HuH-7 (cell line): ENCODE results near the gene HMCN2.
"Not testable (repeated sequence)": the region's sequence is repeated elsewhere in the genome, so short reads cannot be mapped to it uniquely, and the experiment has no call there.

ENCODE experiments used
- DNase-seq: peaks from one replicate; pipeline ENCODE4 v3.0.0; 2011; ENCODE audit warnings: low spot score

Gene HMCN2

DNA sequence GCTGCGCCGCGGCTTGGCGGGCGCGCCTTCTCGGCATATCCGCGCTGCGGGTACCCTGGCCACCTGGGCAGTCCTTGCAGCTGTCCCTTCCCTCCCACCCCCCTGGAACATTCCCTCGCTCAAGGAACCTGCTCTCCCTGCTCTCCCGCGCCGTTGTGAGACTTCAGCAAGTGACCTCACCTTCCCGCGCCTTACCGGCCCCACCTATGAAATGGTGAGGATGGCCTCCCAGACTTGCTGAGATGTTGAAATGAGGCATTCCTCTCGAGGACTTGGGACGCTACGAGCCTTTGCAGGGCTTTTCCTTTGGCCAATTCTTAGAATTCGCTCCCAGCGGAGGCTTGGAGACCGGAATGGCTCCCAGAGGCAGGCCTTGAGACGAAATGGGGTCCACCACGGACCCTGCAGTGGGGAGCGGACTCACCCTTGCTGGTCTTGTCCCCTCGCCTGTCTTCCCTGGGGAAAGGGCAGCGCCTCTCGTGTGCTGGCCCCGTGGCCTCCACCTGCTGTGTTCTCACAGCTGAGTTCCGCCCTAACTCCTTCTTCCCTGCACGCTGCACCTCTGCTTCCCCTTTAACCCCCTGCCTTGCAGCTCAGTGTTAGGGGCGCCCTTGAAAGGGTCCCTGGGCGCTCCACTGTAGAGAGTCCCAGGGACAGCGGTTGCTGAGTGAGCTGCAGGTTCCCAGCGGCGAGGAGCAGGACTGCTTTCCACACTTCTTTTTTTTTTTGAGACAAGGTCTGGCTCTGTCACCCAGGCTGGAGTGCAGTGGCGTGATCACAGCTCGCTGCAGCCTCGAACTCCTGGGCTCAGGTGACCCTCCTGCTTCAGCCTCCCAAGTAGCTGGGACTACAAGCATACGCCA, 907 bp downstream of the HMCN2 start:
- DNase-seq = no peak

DNA sequence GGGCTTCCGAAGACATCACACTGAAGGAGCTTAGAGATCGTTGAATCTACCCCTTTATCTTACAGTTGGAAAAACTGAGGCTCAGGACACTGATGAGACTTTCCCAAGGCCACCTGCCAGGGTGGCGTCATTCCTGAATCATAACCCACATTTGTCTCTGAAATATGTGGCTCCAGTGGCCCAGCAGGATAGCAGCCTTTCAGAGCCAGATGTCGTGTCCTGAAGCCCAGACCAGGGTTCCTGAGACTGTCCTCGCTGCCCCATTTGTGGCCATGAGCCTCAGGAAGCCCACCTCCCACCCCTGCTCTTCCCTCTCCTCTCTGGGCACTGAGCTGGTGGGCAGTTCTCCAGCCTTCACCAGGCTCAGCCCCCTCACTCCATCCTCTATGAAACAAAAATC, 2.4 kb downstream of the HMCN2 start:
- DNase-seq = no peak

DNA sequence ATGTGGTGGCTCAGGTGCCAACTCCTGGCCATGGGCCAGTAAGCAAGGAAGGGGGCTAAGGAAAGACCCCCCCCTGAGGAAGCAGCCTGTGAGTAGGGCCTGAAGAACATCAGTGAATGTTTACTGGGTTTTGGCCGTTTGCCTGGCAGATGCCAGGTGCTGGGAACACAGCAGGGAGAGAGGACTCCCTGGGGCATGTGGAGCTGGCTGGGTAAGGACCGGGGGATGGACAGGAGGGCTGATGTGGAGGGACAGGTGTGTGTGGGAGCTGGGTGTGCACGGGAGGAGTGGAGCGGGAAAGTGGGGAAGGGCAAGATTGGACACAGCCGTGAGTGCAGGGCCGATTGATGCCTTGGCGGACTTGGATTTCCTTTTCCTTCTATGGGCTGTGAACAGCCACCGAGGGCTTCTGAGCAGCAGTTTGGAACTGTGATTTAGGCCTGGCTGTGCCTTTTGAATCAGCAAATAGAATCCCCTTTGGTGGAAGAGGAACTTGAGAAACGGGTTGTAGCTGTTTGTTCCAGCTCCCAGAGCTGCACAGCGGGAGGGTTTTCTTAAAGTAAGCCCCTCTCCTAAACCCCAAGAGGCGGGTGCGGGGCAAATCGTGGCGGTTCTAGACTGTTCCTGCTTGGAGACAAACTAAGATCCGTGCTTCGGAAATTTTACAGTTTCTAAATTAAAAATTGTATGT, 3.1 kb downstream of the HMCN2 start:
- no peak for DNase-seq

DNA sequence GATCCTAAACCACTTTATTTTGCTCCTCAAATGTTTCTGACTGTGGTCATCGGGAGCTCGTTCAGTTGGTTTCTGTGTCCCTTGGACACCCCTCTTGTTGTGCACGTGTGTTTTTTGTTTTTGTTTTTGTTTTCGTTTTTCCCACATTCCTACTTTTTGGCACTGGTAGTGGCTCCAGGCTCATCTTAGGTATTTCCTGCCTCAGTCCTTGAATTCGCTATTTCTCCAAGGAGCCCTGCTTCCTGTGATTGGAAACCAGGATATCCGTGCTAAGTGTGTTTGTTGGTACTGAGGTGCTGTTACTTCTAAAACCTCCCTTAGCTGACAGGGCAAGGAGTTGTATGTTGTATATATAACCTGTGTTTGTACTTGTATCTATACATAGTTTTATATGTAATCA, 5.9 kb downstream of the HMCN2 start:
- no peak for DNase-seq

DNA sequence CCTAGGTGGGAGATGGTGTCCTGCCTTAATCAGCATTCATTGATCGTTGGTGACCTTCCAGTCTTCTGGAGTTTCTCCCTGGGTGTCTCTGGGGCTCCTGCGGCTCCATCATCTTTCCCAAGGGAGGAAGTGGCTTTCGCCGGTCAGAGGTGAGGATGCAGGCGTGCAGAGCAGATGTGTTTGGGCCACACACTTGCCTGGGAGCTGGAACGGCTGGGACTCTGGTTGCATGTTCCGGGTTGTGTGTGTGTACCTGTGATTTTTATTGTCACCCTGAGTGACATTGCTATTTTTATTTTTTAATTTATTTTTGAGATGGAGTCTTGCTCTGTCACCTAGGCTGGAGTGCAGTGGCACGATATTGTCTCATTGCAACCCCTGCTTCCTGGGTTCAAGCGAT, 9.6 kb downstream of the HMCN2 start:
- no peak for DNase-seq

DNA sequence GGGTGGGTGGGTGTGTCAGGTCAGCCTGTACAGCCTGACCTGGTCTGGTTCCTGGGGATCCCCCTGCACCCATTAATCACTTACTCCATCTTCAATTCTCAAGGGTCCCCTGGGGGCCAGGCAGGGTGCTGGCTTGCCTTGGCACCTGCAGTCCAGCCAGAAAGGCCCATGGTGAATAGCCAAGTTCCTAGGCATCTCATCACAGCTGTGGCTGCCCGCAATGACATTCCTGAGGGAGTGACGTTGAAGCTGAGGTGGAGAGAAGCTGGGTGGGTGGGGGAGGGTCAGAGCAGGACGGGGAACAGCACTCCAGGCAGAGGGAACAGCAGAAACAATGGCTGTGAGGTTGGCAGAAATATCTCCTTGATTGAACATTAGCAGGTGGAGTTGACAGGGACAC, 10.6 kb downstream of the HMCN2 start:
- DNase-seq = no peak

DNA sequence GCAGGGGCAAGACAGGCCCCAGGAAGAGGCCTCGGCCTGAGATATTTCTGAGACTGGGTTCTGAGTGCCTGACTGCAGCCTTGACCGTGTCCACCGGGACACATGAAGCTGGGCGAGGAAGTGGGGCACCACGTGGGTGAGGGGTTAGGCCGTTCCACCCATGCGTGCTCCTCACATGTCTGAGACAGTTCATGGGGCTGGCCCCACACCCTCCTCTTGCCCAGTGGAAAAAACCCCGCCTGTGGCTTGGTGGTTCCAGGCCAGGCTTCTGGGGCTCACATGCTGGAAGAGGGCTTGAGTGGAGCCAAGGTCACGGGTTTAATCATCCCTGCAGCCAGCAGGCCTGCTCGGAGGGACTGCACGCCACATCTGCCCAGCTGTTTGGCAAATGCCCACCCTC, 11.4 kb downstream of the HMCN2 start:
- DNase-seq = no peak

DNA sequence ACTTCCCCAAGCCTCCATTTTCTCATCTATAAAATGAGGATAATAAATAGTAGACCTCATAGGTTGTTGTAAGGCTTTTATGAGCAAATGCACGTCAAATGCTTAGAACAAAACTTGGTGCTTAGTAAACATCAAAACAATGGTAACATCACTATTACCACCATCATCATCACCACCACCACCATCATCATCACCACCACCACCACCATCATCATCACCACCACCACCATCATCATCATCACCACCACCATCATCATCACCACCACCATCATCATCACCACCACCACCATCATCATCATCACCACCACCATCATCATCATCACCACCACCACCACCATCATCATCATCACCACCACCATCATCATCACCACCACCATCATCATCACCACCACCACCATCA, 12.0 kb downstream of the HMCN2 start:
- not testable (repeated sequence) for DNase-seq

DNA sequence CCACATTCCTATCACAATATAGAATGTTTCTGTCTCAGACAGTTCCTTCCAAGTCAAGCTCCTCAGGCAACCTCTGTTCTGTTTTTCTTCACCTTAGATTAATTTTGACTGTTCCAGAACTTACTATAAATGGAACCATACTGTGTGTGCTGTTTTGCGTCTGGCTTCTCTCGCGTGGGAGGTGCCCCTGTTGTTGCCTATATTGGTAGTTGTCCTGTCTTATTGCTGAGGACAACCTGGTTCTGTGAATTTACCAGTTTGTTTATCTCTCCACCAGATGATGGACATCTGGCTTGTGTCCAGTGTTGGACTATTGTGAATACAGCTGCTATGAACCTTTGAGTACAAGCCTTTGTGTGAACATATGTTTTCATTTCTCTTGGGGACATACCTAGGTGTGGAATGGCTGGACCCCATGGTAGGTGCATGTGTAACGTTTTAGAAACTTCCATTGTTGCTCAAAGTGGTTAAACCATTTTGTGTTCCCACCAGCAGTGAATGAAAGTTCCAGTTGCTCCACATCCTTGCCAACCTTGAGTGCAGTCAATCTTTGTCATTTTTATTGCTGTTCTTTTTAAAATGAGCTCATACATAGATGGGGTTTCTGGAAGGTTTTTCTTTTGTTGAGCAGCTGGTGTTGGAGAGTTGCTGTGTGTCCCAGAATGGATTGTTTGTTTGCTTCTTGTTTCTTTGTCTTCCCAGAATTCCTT, 18.1 kb downstream of the HMCN2 start:
- no peak for DNase-seq

DNA sequence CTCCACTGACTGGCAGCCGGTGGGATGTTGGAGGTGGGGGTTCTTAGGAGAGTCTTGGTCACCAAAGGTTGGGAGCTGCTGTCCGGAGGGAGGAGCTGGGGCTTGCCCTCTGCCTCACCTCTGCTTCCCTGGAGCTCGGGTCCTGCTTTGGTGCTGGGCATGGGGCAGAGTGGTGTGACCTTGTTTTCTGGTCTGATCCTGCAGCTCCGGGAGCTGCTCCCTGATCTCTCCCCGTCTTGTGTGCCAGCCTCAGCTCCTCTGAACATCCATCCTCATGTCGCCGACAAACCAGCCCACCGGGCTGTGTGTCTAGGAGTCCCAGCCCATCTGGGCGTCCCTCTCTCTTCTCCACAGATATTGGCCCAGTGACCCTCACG, 18.7 kb downstream of the HMCN2 start:
- no peak for DNase-seq

DNA sequence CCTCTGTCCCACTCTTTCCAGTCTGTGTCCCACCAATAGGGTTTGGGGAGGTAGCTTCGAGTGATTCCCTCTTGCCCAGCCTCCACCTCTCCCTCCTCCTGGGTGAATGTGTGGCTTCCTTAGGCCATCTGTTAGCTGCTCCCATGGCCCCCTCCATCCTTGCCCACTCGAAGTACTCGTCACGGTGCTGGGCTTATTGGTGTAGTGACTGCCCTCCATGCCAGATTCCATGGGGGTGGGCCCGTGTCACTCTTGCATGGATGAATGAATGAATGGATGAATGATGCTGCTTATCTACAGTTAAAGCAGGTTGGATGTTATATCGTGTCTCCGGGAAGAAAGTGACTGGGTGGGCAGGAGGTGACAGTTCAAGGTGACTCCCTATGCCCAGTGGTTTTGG, 19.1 kb downstream of the HMCN2 start:
- no peak for DNase-seq

DNA sequence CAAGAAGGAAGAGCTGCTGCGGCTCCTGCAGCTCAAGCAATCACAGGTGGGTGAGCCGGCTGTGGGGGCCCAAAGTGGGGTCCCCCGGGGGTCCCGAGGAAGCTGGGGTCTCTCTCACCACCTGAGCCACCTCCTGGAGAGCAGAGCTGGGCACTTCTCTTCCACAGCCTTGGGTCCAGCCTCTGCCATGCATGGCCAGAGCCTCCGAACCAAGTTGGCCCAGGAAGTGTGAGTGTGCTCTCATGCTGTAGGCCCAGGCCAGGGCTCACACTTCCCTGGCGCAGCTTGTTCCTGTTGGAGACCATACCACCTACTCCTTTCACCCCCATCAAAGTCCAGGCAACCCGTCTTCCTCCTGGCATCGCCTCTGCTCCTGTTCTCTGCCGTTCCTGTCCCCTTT, 19.7 kb downstream of the HMCN2 start:
- DNase-seq = no peak

DNA sequence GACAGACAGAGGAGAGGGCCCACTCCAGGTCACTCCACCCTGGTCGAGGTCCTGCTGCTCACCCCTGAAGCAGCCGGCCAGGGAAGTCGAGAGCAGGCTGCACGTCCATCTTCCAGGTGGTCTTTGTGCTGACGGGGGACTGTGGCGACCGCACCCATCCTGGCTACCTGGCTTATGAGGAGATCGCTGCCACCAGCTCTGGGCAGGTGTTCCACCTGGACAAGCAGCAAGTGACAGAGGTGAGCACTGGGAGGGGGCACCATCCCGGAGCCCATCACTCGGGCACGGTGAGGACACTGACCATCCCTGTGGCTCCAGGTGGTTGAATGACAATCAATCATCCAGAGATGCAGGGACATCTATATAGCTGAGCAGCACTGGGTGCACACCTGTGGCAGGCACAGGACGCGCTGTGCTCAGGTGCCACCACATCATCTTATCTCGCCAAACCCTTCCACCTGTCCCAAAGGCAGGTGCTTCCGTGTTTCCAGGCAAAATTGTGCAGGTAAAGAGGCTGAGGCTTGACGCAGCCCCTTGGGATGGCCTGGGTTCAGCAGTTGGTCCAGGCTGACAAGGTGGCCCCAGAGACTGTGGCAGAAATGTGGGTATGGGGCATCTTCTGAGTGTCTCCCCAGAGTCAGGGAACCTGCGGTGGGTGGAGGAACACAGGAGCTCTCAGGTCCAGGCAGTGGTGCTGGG, 20.7 kb downstream of the HMCN2 start:
- DNase-seq = no peak

DNA sequence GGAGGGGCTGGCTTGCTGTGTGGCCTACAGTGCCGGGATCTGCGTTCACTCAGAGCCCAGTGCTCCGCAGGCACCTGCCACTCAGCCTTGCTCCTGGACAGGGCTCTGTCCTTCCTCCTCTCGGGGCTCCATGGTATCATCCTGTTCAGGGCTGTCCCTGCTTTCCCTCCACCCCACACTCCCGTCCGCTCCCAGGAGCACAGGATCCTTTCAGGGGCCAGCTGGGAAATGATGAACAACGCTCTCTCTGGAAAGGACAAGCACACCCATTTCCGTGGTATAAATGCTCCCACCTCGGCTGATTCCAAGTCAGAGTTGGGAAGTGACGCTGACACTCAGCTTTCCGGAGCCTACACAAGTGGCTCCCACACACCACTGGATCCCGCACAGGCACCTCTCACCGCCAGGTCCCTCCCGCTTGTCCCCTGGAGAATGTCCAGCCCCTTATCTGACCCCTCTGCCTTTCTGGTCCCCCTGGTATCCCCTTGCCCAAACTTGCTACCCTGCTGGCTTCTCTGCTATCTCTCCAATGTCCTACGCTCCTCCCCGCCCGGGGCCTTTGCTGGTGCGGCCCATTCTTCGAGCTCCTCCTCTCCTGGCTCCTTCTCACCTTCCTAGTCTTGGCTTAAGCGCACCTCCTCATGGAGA, 21.3 kb downstream of the HMCN2 start:
- DNase-seq = no peak

DNA sequence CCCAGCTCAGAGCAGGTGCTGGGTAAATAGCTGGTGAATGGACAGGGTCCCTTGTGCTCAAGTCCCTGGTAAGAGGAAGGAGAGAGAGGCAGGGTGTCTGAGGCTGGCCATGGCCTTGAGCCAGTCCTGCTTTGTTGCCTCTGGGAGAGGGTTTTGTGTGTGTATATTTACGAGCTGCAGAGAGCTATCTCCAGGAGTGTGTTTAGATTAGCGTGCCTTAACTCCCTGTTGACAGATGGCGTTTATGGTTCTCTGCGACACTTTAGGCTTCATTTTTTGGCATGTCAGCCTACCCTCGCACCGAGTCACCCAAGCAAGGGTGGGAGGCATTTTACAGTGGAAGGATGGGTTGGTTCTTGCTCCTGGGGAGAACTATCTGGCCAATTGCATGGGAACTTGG, 22.2 kb downstream of the HMCN2 start:
- no peak for DNase-seq

DNA sequence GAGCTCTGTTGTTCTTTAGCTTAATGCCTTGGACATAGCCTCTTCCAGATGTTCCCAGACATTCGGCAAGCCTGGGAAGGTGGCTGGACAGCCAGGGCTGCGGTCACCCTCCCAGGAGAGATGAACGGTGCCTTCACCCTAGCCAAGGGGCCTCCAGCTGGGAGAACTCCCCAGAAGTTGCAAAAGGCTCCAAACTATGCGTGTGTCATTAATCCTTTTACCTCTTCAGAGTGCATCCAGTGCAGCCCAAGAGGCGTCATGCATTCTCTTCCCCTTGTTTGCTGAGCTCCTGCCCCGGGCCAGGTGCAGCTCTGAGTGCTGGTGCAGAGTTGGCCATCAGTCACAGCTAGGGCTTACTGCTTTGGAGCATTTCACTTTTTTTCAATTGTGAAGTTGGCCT, 22.8 kb downstream of the HMCN2 start:
- DNase-seq = no peak

DNA sequence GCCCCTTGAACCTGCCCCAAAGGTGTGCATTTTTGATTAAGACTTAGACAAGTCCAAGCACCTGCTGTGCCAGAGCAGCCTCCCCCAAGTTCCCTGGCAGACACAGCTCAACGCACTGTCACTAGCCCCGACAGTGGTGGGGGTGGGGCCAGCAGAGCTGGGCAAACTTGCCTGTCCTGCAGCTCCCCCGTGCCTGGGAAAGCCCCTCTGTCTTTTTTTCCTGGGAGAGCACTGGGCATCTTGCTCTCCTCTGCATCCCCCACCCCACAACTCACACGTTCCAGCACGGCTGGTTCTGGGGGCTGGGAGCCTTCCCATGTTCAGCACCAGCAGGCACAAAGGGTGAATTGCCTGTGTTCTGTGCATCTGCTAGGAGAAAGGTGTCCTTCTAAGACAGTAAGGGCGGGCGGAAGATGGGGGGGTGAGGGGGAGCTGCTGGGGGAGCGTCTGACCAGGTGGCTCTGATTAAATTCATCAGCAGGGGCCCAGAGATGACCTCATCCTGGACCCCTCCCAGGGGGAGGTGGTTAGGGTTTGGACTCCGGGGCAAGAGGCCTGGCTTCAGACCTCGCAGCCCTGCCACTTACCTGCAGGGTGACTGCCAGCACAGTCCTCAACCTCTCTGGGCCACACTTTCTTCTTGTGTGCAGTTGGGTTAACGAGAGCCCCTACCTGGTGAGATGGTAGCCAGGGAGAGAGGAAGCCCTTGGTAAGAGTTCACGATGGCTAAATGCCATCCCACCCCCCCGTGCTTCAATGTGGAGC, 23.5 kb downstream of the HMCN2 start:
- DNase-seq = no peak

DNA sequence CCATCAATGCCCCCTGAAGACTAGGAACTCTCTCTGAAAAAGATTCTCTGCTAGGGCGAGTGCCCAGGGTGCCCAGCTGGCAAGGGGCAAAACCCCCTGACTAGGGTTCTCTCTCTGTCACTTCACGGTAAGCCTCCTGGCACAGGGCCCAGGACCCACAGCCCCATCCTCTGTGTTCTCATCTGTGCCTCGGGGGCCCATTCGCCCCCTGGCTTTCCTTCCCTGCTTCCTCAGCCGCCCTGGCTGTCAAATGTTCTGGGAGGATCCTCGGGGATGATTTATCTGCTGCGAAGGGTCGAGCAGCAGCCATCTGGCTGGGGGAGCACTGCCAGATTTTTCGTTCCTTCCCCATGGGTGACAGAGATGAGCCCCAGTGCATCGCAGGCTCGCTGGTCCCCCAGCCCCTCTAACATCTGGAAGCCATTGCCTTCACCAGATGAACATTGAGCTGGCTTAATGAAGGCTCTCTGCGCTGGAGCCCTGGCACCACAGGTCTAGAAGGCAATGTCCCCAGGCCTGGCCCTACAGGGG, 24.2 kb downstream of the HMCN2 start:
- DNase-seq = no peak

DNA sequence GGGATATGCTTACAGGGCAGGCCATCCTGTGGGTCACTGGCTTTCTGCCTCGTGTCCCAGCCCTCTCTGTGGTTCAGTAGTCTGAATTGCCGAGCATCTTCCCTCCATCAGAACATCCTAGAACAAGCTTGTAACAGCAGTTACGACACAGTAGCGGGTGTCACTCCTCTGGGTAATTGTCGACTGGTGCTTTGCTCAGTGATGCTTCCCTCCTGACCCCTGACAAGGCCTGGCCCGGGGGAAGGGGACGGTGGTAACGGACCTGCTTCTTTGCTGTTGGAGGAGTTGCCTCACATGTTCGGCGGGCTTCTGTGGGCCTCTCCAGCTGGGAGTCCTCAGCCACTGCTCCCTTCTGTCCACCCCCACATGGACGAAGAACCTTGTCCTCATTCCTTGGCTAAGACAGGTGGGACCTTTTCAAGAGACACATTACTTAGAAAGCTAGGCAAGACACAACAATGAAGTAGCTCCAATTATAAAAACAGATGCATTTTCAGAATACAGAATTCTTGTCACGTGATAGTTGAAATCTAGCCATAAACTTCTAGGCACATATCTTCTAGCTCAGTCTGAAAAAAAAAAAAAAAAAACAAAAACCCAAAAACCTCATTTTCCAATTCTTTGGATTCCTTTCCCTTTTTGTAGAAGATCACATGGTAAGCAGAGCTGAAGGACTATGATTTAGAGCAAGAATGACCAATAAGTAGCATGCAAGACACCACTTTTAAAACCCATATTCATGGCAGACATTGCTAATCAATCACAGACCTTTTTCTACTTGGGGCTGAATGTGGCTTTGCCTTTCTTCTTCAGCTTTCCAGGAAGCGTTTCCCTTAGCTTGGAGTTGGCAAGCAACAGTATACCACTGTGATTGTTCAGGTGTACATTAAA, 25.0 kb downstream of the HMCN2 start:
- no peak for DNase-seq

DNA sequence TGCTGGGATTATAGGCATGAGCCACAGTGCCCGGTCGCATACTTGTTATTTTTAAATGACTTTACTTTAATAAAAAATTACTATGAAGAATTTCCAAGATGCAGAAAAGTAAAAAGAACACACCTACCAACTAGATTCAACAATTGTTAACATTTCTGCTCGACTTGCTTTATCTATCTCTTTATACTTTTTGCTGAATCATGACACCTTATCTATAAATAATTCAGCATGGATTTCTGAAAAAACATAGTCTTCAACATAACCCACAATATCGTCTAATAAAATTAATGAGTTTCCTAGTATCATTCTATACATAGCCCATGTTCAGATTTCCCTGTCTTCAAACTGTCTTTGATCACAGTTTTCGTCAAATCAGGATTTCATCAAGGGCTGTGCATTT, 25.9 kb downstream of the HMCN2 start:
- no peak for DNase-seq
